Activated B cell treated with CpG ODN at 0.5 μM for 24 hours (primary cell): ENCODE data around the gene SETDB1. TPM values are rescaled to one million over a fixed set of nuclear protein-coding genes. Genes with fewer than 3 reads are reported as not detected.
"Not testable (repeated sequence)": the region's sequence is repeated elsewhere in the genome, so short reads cannot be mapped to it uniquely, and the experiment has no call there.

ENCODE experiments used
- ATAC-seq: fragments of 200-7000 bp; cut with Tn5 transposase; one replicate; pipeline ENCODE4 v1.10.0; 2021; ENCODE audit warnings: low read depth, mild to moderate bottlenecking, moderate library complexity
- CTCF ChIA-PET: fragments of 350-600 bp; sonication (Branson Sonifier 250); formaldehyde crosslinking; loops from one replicate; lab custom pipeline; 2021; ENCODE audit warnings: antibody characterized with exemption; lab: Charles Lee
- POLR2A ChIA-PET: fragments of 350-600 bp; sonication (Branson Sonifier 250); formaldehyde crosslinking; loops from one replicate; lab custom pipeline; 2021; ENCODE audit warnings: antibody characterized with exemption; lab: Charles Lee
- DNase-seq: peaks from one replicate; pipeline ENCODE4 v3.0.0; 2022
- H3K27ac Mint-ChIP-seq: one replicate; pipeline ENCODE4 v1.8.0; 2020; ENCODE audit warnings: mixed read lengths
- H3K27me3 Mint-ChIP-seq: one replicate; pipeline ENCODE4 v1.8.0; 2021; ENCODE audit warnings: mixed read lengths
- H3K36me3 Mint-ChIP-seq: one replicate; pipeline ENCODE4 v1.8.0; 2021; ENCODE audit warnings: low read depth, mixed read lengths
- H3K4me1 Mint-ChIP-seq: one replicate; pipeline ENCODE4 v1.8.0; 2021; ENCODE audit warnings: mixed read lengths
- H3K4me3 Mint-ChIP-seq: one replicate; pipeline ENCODE4 v1.8.0; 2020; ENCODE audit warnings: mild to moderate bottlenecking, mixed read lengths
- H3K9me3 Mint-ChIP-seq: one replicate; pipeline ENCODE4 v1.8.0; 2020; ENCODE audit warnings: mixed read lengths
- CTCF ChIP-seq: fragments of 200-600 bp; IDR thresholded peaks from one replicate; pipeline ENCODE4 v1.8.0; 2022; ENCODE audit warnings: antibody characterized with exemption, mild to moderate bottlenecking
- intact Hi-C: fragments of 100-400 bp; cut with micrococcal nuclease; formaldehyde crosslinking; loops from one replicate; pipeline ENCODE4 v1.15.1; 2024
- total RNA-seq: library from RNA; stranded (reverse); gene quantifications from 2 replicates; pipeline ENCODE4 v1.2.3, GENCODE V29; 2022

The SETDB1 gene
- total RNA-seq, 1 donor from 2014 or later, result 105 TPM

GRCh38 chr1:150928286-150928685 is 2.1 kb downstream of the SETDB1 start:
- no peak for DNase-seq
- ATAC-seq, result no peak
- no peak for TF ChIP-seq CTCF
- Mint-ChIP-seq H3K4me1 (peaks cover 24% of the 10 kb centered on the region), H3K36me3 (peaks cover 60% of the 10 kb centered on the region), H3K27me3 (no peaks in the 10 kb centered on the region), H3K4me3 (peak overlapping the region; percentile 52), H3K9me3 (peaks cover 2% of the 10 kb centered on the region), H3K27ac (no peak overlapping the region)
- ChIA-PET CTCF (no interaction called here), POLR2A (no interaction called here)
- intact Hi-C loops, result loop anchor here (5.0 kb wide), 2 partner anchors 129 to 566 kb away; partner anchors contain the start of genes CDC42SE1 and RPRD2

DNA sequence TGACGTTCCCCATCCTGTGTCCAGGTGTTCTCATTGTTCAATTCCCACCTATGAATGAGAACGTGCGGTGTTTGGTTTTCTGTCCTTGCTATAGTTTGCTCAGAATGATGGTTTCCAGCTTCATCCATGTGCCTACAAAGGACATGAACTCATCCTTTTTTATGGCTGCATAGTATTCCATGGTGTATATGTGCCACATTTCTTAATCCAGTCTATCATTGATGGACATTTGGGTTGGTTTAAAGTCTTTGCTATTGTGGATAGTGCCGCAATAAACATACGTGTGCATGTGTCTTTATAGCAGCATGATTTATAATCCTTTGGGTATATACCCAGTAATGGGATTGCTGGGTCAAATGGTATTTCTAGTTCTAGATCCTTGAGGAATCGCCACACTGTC is 2.6 kb downstream of the SETDB1 start:
- intact Hi-C loops, result loop anchor here (5.0 kb wide), 2 partner anchors 129 to 566 kb away; partner anchors contain the start of genes CDC42SE1 and RPRD2
- H3K4me3 Mint-ChIP-seq, H3K27me3 Mint-ChIP-seq, CTCF ChIA-PET, DNase-seq, H3K9me3 Mint-ChIP-seq, ATAC-seq, H3K27ac Mint-ChIP-seq, POLR2A ChIA-PET: not testable (repeated sequence)
- Mint-ChIP-seq H3K36me3 (peaks cover 63% of the 10 kb centered on the region), H3K4me1 (peaks cover 24% of the 10 kb centered on the region)

GRCh38 chr1:150931773-150932172 is 5.6 kb downstream of the SETDB1 start:
- ChIA-PET POLR2A (no interaction called here), CTCF (no interaction called here)
- H3K4me1 Mint-ChIP-seq, result peaks cover 24% of the 10 kb centered on the region
- H3K27ac Mint-ChIP-seq, result no peak overlapping the region
- H3K27me3 Mint-ChIP-seq, result no peaks in the 10 kb centered on the region
- no peak overlapping the region for H3K4me3 Mint-ChIP-seq
- peaks cover 76% of the 10 kb centered on the region for H3K36me3 Mint-ChIP-seq
- TF ChIP-seq CTCF, result no peak
- intact Hi-C loops, result no loop called here
- DNase-seq, result no peak
- peaks cover 2% of the 10 kb centered on the region for H3K9me3 Mint-ChIP-seq
- ATAC-seq, result no peak

DNA sequence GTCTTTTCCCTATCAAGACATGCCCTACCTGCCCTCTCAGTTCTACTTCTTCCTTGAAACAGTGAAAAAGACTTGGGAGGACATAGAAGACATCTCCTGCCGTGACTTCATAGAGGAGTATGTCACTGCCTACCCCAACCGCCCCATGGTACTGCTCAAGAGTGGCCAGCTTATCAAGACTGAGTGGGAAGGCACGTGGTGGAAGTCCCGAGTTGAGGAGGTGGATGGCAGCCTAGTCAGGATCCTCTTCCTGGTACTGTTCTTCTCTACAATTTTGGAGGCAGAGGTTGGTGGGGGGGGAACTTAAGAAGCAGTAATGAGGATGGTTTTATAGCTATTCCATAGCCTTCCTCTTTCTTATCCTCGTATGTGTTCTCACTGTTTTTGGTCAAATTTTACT is 18.7 kb downstream of the SETDB1 start:
- H3K27ac Mint-ChIP-seq, result no peak overlapping the region
- CTCF ChIA-PET, result no interaction called here
- no peaks in the 10 kb centered on the region for H3K27me3 Mint-ChIP-seq
- POLR2A ChIA-PET, result no interaction called here
- no peaks in the 10 kb centered on the region for H3K4me1 Mint-ChIP-seq
- DNase-seq (no peak), ATAC-seq (no peak)
- no peak overlapping the region for H3K4me3 Mint-ChIP-seq
- intact Hi-C loops, result no loop called here
- no peaks in the 10 kb centered on the region for H3K9me3 Mint-ChIP-seq
- no peak for TF ChIP-seq CTCF
- H3K36me3 Mint-ChIP-seq, result peaks cover 86% of the 10 kb centered on the region

DNA sequence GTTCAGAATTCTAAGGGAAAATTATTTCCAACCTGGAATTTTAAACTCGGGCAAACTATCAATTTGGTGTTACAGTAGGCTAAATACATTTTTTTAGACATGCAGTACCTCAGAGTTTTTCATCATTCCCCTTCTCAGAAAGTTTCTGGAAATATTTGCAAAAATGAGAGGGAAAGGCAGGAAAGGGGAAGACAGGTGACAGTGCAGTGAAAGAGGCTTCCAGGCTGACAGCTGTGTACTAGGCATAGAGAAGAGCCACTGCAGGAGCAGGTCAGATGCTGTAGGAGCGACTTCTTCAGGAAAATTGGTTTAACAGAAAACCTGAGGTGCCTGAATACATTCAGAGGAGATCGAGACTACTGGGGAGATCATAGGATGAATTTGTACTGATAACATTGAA is 28.5 kb downstream of the SETDB1 start:
- ATAC-seq (no peak), DNase-seq (no peak)
- no peak for TF ChIP-seq CTCF
- POLR2A ChIA-PET, result interaction anchor here (0.6 kb wide), 1 partner anchor 19 kb away, joined by 3 read pairs; no protein-coding TSS in a partner anchor
- CTCF ChIA-PET, result no interaction called here
- Mint-ChIP-seq H3K27ac (no peak overlapping the region), H3K4me1 (no peaks in the 10 kb centered on the region), H3K9me3 (no peaks in the 10 kb centered on the region), H3K36me3 (peaks cover 83% of the 10 kb centered on the region), H3K27me3 (no peaks in the 10 kb centered on the region), H3K4me3 (no peak overlapping the region)
- intact Hi-C loops, result no loop called here

DNA sequence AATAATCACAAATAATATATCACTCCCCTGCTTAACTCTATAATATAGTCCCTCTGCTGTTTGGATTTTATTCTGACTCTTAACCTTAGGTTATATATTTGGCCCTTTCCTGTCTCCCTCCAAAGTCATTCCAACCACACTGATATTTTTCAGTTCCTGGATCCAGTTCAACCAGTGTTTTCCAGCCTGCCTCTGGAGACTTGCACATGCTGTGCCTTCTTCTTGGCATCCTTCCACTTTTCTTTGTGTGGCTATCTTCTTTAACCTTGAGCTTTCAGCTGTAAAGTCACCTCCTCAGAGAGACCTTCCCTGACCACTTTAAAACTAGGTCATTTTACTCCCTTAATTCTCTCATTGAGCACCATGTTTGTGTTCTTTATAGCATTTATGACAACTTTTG is 29.1 kb downstream of the SETDB1 start:
- H3K36me3 Mint-ChIP-seq, result peaks cover 82% of the 10 kb centered on the region
- H3K4me3 Mint-ChIP-seq, result no peak overlapping the region
- peak overlapping the region; percentile 6 for H3K27ac Mint-ChIP-seq
- H3K27me3 Mint-ChIP-seq, result no peaks in the 10 kb centered on the region
- no peaks in the 10 kb centered on the region for H3K9me3 Mint-ChIP-seq
- H3K4me1 Mint-ChIP-seq, result no peaks in the 10 kb centered on the region
- intact Hi-C loops, result no loop called here
- ChIA-PET POLR2A (no interaction called here), CTCF (interaction anchor here (0.7 kb wide), 1 partner anchor 53 kb away, joined by 3 read pairs; no protein-coding TSS in a partner anchor)
- DNase-seq, result no peak
- no peak for TF ChIP-seq CTCF
- ATAC-seq, result no peak
